Panc1 (cell line): ENCODE measurements around the gene INTS3.

Experiments used
- CTCF ChIP-seq: fragments of 450-650 bp; IDR thresholded peaks from 2 replicates; pipeline ENCODE4 v1.5.1; 2017; ENCODE audit warnings: mild to moderate bottlenecking
- POLR2AphosphoS5 ChIP-seq: IDR thresholded peaks from 2 replicates; pipeline ENCODE4 v1.6.1; 2012; ENCODE audit warnings: mild to moderate bottlenecking, low read depth, low read length, moderate library complexity
- REST ChIP-seq, 2 experiments: IDR thresholded peaks; 2 replicates each; pipeline ENCODE4 v1.6.1; 2011 to 2012; ENCODE audit warnings: low read depth in 2 of 2, control low read depth in 1 of 2, low read length in 1 of 2, mild to moderate bottlenecking in 1 of 2, moderate library complexity in 1 of 2; ENCODE audit not compliant: insufficient read depth in 1 of 2

GRCh38 chr1:153764310-153764709 lies 36.5 kb downstream of the INTS3 start:
- TF ChIP-seq CTCF: no peak
- TF ChIP-seq POLR2AphosphoS5: no peak
- no peak for TF ChIP-seq REST (IDR thresholded peaks at IDR 0.05; ENCODE audit: insufficient read depth in 1 of 2, low read depth in 2 of 2, low read length in 1 of 2)
